Stimulated activated CD4-positive, alpha-beta T cell treated with anti-CD3 and anti-CD28 coated beads, Interleukin-4, amount 100 ng/mL, for 4 hours (primary cell): ENCODE results near the gene GUCA2A.

Experiments
- DNase-seq, 2 experiments: peaks; one replicate each; pipeline ENCODE4 v3.0.0-alpha.2; 2020

GUCA2A gene

DNA sequence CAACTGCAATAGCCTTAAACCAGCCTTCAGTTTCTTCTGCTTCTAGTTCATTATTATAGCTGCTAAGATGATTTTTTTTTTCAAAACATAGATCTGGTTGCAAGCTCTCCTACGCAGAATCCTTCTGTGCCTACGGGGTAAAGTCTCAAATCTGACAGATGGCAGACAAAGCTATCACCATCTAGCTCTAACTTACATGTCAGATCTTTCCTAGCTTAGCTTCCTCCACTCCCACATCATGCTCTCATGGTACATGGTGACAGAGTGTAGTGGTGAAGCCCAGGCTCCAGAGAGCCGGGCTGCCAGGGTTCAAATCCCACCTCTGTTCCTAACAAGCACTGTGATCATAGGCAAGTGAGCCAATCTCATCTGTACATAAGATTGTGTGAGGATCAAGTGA lies 35.6 kb downstream of the GUCA2A start:
- no peak for DNase-seq

DNA sequence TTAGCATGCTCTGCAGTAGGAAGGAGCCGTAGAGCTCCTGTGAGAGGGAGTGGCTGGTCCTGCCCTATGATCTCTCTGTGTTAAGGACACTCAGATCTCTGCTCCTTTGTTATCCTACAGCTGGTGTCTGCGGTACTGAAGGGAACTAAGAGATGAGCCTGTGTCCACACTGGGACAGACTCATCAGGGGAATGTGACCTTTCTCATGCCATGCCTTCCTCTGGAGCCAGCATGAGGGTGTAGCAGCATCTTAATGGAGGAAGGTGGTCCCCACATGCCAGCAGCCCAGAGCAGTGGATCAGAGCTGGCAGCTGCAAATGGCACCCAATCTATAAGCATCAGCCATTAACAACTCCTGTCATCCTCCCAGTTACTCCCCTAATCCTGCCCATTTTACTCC lies 36.0 kb downstream of the GUCA2A start:
- no peak for DNase-seq

DNA sequence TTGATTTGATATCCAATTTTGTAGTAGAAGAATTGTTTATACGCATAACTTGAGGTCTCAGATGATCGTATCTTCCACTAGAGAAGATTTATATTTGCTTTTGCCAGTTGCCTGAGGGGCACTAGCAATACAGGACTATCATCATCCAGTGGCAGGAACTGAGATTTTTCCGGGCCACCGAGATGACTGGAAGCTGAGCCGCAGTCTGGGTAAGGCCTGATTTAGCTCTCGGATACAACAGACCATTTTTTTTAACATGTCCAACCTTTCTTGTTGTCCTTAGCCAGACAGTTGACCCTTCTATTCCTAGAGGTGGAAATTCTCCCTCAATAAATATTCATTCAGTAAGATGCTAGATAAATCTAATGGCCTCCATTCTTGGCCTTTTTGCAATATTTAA lies 36.8 kb downstream of the GUCA2A start:
- DNase-seq, result no peak

DNA sequence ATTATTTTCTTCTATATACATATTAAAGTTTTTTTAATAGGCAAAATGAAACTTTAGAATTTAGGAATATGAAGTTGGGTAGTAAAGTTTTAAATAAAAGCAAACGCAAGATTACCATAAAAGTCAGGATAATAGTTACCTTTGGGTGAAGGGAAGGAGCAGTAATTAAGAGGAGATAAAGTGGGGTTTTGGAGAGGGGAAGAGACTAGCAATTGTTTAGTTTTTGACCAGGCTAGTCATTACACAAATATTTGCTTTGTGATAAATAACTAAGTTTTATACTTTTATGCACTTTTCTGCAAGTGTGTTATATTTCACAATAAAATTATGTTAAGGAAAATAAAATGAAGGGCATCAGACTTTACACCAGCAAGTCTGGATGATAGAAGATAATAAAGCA lies 39.0 kb downstream of the GUCA2A start:
- DNase-seq, result no peak

DNA sequence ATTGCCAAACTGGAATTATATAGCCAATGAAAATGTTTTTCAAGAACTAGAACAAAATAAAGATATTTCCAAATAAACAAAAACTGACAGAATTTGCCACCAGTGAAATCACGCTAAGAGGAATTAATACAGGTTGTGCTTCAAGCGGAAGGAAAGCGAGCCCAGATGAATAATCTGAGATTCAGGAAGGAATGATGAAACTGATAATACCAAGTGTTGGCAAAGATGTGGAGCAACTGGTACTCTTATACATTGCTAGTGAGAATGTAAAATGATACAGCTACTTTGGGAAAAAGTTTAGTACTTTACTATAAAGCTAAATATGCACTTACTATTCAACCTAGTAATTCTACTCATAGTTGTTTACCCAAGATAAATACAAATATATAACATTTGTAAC lies 42.1 kb downstream of the GUCA2A start:
- DNase-seq, result no peak

DNA sequence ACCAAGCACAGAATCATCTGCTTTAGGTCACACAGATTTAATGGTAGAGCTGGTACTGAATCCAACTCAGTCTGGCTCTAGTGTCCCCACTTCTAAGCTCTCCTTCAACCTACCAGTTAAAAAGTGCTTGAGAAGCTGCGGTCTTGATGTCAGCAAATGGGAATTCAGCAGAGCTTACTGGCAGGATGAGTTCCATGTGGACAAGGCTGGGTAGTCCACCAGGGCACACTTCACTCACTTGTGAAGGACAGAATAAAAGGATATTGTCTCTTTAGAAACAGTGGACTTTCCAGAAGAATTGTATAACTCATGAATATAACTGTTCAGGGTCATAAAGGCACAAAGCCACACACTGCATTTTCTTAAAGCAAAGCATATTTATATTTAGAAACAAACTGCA lies 46.4 kb downstream of the GUCA2A start:
- DNase-seq, result no peak

DNA sequence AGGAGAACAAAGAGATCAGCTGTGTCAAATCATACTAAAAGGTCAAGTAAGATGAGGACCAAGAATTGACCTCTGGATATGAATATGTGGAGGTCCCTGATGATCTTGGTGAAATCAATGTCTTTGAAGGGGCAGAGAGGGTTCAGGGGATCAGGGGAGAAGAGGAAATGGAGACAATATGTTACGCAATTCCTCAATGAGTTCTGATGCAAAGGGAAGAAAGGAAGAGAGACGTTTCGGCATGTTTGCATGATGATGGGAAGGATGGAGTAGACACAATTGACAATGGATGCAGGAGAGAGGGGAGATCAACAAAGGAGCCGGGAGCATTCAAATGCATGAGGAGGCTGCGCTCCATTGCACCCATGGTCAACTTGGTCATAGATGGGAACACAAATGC lies 47.3 kb downstream of the GUCA2A start:
- DNase-seq, result no peak

DNA sequence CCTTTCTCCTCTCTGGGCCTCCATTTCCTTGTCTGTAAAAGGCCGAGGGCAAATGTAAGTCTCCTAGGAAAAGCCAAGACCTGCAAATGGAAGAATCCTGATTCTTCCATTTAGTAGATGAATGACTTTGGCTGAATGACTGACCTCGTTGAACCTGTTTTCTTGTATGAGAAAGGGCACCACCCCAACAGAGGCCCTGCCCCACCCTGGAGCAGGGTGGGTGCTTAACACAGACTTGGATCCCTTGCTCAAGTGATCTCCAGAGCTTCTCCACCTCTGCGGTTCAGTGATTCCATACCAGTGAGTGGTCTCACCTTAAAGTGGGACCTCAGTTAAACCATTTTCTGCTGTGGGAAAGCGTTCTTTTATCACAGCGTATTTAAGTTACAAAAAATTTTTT lies 50.3 kb downstream of the GUCA2A start:
- no peak for DNase-seq
